NCI-H1694 treated with DMSO at 0.1 percent for 48 hours (cell line): ENCODE data around the gene APOBEC3F.

Experiments used
- DNase-seq: peaks from one replicate; lab custom pipeline; 2025; lab: John Stamatoyannopoulos, UW

The APOBEC3F gene

DNA sequence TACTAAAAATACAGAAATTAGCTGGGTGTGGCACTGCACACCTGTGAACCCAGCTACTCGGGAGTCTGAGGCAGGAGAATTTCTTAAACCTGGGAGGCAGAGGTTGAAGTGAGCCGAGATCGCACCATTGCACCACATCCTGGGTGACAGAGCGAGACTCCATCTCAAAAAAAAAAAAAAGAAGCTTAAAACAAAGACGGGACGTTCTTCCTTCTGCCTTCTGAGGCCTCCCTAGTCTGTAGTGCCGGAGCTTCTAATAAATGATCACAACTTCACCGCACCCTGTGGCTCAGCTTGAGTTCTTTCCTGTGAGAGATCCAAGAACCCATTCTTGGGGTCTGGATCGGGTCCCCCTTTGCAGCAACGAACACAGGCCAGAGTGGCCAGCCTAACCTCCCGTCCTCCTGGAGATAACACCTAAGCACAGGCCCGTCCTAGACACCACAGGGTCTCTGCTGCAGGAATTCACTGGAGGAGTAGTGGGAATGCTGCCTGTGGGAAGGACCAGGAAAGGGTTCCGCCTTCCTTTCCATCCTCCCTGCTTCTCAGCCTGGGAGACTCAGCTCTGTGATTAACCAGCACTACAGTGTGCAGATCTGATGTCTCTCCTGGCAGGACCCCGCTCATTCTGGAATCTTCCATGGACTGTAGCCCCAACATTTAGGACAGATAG, 54.2 kb downstream of the APOBEC3F start:
- no peak for DNase-seq

DNA sequence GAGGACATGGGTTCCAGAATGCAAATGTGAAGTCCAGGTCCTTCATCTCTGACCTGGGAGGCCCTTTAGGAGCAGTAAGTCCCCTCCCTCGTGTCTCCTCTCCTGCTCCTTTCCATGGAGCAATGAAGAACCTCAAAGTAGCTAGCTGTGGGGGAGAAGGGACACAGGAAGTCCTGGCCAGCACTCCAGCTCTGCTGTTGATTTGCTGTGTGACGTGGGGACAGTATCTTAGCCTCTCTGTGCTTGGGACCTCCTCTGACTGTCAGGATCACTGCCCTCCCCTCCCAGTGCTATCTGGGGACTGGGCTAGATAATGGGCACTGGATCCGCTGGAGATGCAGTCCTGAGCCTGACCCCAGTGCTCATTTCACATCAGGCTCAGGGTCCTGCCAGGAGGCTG, 55.3 kb downstream of the APOBEC3F start:
- DNase-seq = no peak

DNA sequence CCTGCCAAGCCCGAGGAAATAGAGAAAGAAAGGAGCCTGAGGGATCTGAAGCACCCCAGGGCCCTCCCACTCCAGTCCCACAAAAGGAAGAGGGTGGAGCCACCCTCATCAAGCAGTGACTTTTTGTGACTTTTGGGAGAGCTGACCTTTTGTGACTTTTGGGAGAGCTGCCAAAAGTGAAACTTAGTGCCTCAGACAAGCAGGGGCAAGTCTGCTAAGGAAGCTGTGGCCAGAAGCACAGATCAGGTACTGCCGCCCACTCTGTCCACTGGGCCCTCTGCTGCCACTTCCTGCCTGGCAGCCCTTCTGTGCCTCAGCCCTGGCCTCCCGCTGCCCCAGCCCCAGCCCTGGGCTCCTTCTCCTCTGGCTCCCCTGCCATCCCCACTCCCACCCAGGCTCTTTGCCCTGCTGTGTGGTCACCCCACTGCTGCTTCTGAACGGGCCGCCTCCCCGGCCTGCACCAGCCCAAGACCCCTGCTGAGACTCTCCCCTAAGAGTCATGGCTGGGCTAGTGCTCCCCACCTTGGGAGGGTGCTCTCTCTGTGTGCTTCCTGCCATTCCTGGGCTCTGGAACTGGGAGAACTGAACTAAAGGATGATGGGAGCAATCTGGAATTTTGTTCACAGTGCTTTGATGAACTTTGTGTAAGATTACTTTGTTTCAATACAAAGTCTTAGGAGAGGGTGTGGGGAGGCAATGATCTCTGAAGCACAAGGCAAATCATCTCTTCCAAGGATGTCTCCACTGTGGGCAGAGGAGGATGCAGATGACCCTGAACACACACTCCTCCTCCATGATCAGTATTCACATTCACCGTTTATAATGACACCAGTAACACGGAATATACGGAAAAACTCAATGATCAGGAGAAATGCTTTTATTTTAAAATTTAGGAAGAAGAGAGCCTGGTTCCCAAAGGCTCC, 56.7 kb downstream of the APOBEC3F start, which contains the start of gene APOBEC3H:
Gene APOBEC3H, plus strand, starts transcription at position 147 of the 923 bp plus-strand sequence. CDS start 3,035 bp downstream, outside the sequence.
- DNase-seq = no peak

DNA sequence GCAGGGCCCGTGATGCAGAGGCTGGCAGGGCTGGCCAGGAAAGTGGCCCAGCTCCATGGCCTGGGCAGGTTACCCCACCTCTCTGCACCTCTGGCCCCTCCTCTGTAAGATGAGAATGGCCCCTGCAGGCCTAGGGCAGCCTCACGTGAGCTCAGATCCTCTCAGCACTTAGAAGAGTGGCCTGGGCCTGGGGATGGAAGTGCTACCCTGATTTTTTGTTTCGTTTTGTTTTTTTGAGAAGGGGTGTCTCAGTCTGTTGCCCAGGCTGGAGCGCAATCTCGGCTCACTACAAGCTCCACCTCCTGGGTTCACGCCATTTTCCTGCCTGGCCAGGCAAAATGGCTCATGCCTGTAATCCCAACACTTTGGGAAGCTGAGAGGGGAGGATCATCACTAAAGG, 57.4 kb downstream of the APOBEC3F start:
- no peak for DNase-seq

DNA sequence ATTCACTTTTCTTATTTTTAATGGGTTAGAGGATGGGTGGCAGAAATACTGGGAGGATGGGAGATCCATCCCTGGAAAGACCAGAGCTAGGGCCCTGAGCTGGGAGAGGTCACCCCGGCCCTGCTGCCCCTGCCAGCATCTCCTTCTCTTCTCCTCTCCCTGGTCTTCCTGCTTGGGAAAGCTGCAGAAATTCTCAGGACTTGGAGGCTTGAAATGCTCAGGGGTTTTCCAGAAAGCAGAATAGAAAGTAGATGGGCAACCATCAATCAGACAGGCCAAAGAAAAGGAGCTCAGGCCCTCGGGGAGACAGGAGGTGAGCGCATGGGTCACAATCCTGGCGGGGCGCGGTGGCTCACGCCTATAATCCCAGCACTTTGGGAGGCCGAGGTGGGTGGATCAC, 57.9 kb downstream of the APOBEC3F start:
- no peak for DNase-seq

DNA sequence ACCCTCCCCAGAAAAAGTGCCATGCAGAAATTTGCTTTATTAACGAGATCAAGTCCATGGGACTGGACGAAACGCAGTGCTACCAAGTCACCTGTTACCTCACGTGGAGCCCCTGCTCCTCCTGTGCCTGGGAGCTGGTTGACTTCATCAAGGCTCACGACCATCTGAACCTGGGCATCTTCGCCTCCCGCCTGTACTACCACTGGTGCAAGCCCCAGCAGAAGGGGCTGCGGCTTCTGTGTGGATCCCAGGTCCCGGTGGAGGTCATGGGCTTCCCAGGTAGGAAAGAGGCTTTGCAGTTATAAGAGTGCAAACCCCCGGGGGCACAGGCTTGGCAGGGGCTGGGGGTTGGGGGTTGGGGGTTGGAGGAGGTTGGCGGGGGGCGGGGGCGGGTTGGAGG, 60.6 kb downstream of the APOBEC3F start:
- no peak for DNase-seq

DNA sequence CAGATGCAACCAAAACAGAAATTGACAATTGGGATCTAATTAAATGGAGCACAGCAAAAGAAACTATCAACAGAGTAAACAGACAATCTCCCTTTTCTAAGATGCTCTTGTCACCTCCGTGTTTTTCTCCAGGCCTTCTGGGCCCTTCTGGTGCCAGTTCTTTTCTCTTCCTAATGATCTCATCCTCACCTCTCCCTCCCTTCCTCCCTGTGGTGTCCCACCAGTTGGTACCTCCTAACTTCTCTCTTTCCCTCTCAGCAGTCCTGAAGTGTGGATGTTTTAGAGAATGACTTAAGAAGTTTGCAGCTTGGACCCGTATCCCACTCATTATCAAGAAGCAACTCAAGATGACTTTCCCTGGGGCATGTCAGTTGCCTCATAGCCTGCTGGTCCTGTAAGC, 62.8 kb downstream of the APOBEC3F start:
- no peak for DNase-seq
